H1 (cell line): ENCODE data around the gene TMEM250. TPM values are rescaled to one million over a fixed set of nuclear protein-coding genes. Genes with fewer than 3 reads are reported as not detected.

Source experiments
- CTCF ChIA-PET: fragments of 300-600 bp; sonication (Branson Sonifier 250); formaldehyde crosslinking; loops from one replicate; lab custom pipeline; 2021; ENCODE audit not compliant: partially characterized antibody; lab: Charles Lee
- POLR2A ChIA-PET: fragments of 300-600 bp; sonication (Branson Sonifier 250); formaldehyde crosslinking; loops from one replicate; lab custom pipeline; 2021; ENCODE audit warnings: inconsistent platforms; ENCODE audit not compliant: partially characterized antibody; lab: Charles Lee
- DNase-seq, 2 experiments: peaks; one replicate each; pipeline versions ENCODE4 v3.0.0 to v3.0.0-alpha.2; 2010 to 2022; ENCODE audit warnings: low spot score in 2 of 2, low read depth in 1 of 2, mixed read lengths in 1 of 2
- FAIRE-seq: peaks from 2 replicates; lab custom pipeline; 2011; peaks lifted over from hg19 to GRCh38; lab: Jason Lieb, UNC
- H2AFZ ChIP-seq: 2 replicates; pipeline ENCODE4 v1.8.1; 2012; ENCODE audit warnings: low read length, inconsistent platforms
- H2AK5ac ChIP-seq: 2 replicates; pipeline ENCODE4 v1.6.1; 2013; ENCODE audit warnings: low read depth, low read length
- H2BK120ac ChIP-seq: replicated peaks from 2 replicates; pipeline ENCODE3; 2013; ENCODE audit warnings: low read depth, low read length, inconsistent platforms
- H2BK12ac ChIP-seq: 2 replicates; pipeline ENCODE4 v1.6.1; 2013; ENCODE audit warnings: low read depth, low read length
- H2BK15ac ChIP-seq: 2 replicates; pipeline ENCODE4 v1.6.1; 2013; ENCODE audit warnings: low read length
- H2BK20ac ChIP-seq: 2 replicates; pipeline ENCODE4 v1.6.1; 2013; ENCODE audit warnings: low read length
- H2BK5ac ChIP-seq: 2 replicates; pipeline ENCODE4 v1.6.1; 2013; ENCODE audit warnings: low read depth, low read length
- H3K14ac ChIP-seq: 2 replicates; pipeline ENCODE4 v1.6.1; 2013; ENCODE audit warnings: inconsistent platforms; ENCODE audit not compliant: insufficient read length
- H3K18ac ChIP-seq: 2 replicates; pipeline ENCODE4 v1.6.1; 2013; ENCODE audit warnings: low read length; ENCODE audit errors: extremely low read depth
- H3K23ac ChIP-seq: 2 replicates; pipeline ENCODE4 v1.6.1; 2013; ENCODE audit warnings: inconsistent platforms; ENCODE audit not compliant: insufficient read length
- H3K23me2 ChIP-seq: 2 replicates; pipeline ENCODE4 v1.6.1; 2013; ENCODE audit warnings: low read depth, low read length
- H3K27ac ChIP-seq: 2 replicates; pipeline ENCODE4 v1.6.1; 2011; ENCODE audit warnings: low read depth, low read length, inconsistent platforms
- H3K27me3 ChIP-seq, 4 experiments: replicated peaks in 1 of 4; 1 replicate in 1 of 4; 2 replicates in 3 of 4; pipeline versions ENCODE4 v1.6.1 to v1.8.1; 2011 to 2013; ENCODE audit warnings: low read length in 3 of 4, mild to moderate bottlenecking in 3 of 4, inconsistent platforms in 2 of 4, mixed read lengths in 2 of 4, moderate library complexity in 1 of 4; ENCODE audit not compliant: control insufficient read depth in 3 of 4, insufficient read depth in 3 of 4; ENCODE audit errors: extremely low read depth in 1 of 4
- H3K36me3 ChIP-seq, 4 experiments: 2 replicates each; pipeline versions ENCODE4 v1.6.1 to v1.8.1; 2011 to 2013; ENCODE audit warnings: mild to moderate bottlenecking in 4 of 4, low read length in 3 of 4, moderate library complexity in 2 of 4, control low read depth in 1 of 4, inconsistent platforms in 1 of 4; ENCODE audit not compliant: insufficient read depth in 4 of 4, control insufficient read depth in 2 of 4
- H3K4ac ChIP-seq: replicated peaks from 2 replicates; pipeline ENCODE3; 2013; ENCODE audit warnings: low read length, low read depth, mixed read lengths, inconsistent platforms; ENCODE audit not compliant: insufficient read length
- H3K4me1 ChIP-seq, 4 experiments: replicated peaks in 1 of 4; 1 replicate in 1 of 4; 2 replicates in 3 of 4; pipeline versions ENCODE4 v1.6.1 to v1.8.1; 2011 to 2013; ENCODE audit warnings: low read length in 3 of 4, inconsistent platforms in 2 of 4, mixed read lengths in 1 of 4; ENCODE audit not compliant: insufficient read depth in 4 of 4, control insufficient read depth in 3 of 4
- H3K4me2 ChIP-seq, 2 experiments: 2 replicates each; pipeline versions ENCODE4 v1.6.1 to v1.8.1; 2011 to 2013; ENCODE audit warnings: low read depth in 2 of 2, low read length in 2 of 2, control low read depth in 1 of 2, inconsistent platforms in 1 of 2, mild to moderate bottlenecking in 1 of 2; ENCODE audit not compliant: insufficient read depth in 1 of 2
- H3K4me3 ChIP-seq, 4 experiments: fragments of 200-600, 300-600 bp in 1 of 4; sonication (generic), shearing (Covaris generic), sonication (Bioruptor Twin) in 1 of 4; 2 replicates each; pipeline versions ENCODE4 v1.5.1 to v1.8.1; 2011 to 2016; ENCODE audit warnings: low read length in 4 of 4, low read depth in 3 of 4, control low read depth in 2 of 4, inconsistent platforms in 2 of 4, mild to moderate bottlenecking in 2 of 4, mixed read lengths in 1 of 4, moderate library complexity in 1 of 4; ENCODE audit not compliant: insufficient read depth in 2 of 4; ENCODE audit errors: extremely low read depth in 1 of 4
- H3K56ac ChIP-seq: replicated peaks from 2 replicates; pipeline ENCODE3; 2013; ENCODE audit warnings: low read depth, mild to moderate bottlenecking, mixed read lengths, low read length, inconsistent platforms; ENCODE audit not compliant: insufficient read length
- H3K79me1 ChIP-seq: 2 replicates; pipeline ENCODE4 v1.6.1; 2013; ENCODE audit warnings: low read depth, low read length, control low read depth
- H3K79me2 ChIP-seq, 2 experiments: 2 replicates each; pipeline versions ENCODE4 v1.6.1 to v1.8.1; 2012 to 2013; ENCODE audit warnings: low read length in 2 of 2, mild to moderate bottlenecking in 2 of 2, inconsistent platforms in 1 of 2; ENCODE audit not compliant: insufficient read depth in 2 of 2, control insufficient read depth in 1 of 2
- H3K9ac ChIP-seq, 4 experiments: replicated peaks in 1 of 4; 1 replicate in 1 of 4; 2 replicates in 3 of 4; pipeline versions ENCODE4 v1.6.1 to v1.8.1; 2011 to 2013; ENCODE audit warnings: low read depth in 3 of 4, low read length in 3 of 4, control low read depth in 2 of 4, mild to moderate bottlenecking in 2 of 4, moderate library complexity in 2 of 4, inconsistent platforms in 1 of 4; ENCODE audit errors: extremely low read depth in 1 of 4
- H3K9me3 ChIP-seq, 2 experiments: 2 replicates each; pipeline versions ENCODE4 v1.6.1 to v1.8.1; 2012 to 2013; ENCODE audit warnings: mild to moderate bottlenecking in 2 of 2, moderate library complexity in 2 of 2, control low read depth in 1 of 2, inconsistent platforms in 1 of 2, low read depth in 1 of 2, low read length in 1 of 2, mixed read lengths in 1 of 2; ENCODE audit not compliant: insufficient read depth in 2 of 2
- H4K20me1 ChIP-seq, 2 experiments: replicated peaks in 1 of 2; 2 replicates each; pipeline versions ENCODE3 to v1.8.1; 2011 to 2013; ENCODE audit warnings: inconsistent platforms in 2 of 2, low read length in 2 of 2, mild to moderate bottlenecking in 1 of 2; ENCODE audit not compliant: insufficient read depth in 2 of 2, control insufficient read depth in 1 of 2
- H4K5ac ChIP-seq: 2 replicates; pipeline ENCODE4 v1.6.1; 2013; ENCODE audit warnings: low read length, low read depth, mixed read lengths, inconsistent platforms; ENCODE audit not compliant: insufficient read length
- H4K8ac ChIP-seq: 2 replicates; pipeline ENCODE4 v1.8.0; 2013; ENCODE audit warnings: mild to moderate bottlenecking, moderate library complexity, low read length, inconsistent platforms; ENCODE audit not compliant: insufficient read depth; ENCODE audit errors: extremely low read depth
- H4K91ac ChIP-seq: replicated peaks from 2 replicates; pipeline ENCODE3; 2013; ENCODE audit warnings: low read length, mixed read lengths, inconsistent platforms; ENCODE audit not compliant: insufficient read length
- BCL11A ChIP-seq, 2 experiments: IDR thresholded peaks; one replicate each; pipeline ENCODE4 v1.6.1; 2011; ENCODE audit warnings: low read depth in 2 of 2, low read length in 2 of 2, mild to moderate bottlenecking in 2 of 2
- CBX5 ChIP-seq: fragments of 300-800, 300-1000 bp; sonication (generic); IDR thresholded peaks from 2 replicates; pipeline ENCODE4 v1.7.1; 2016; ENCODE audit warnings: antibody characterized with exemption, low read length, low read depth
- CEBPB ChIP-seq: IDR thresholded peaks from 2 replicates; pipeline ENCODE4 v1.6.1; 2012; ENCODE audit warnings: low read depth, low read length
- CREB1 ChIP-seq: IDR thresholded peaks from 2 replicates; pipeline ENCODE4 v1.6.1; 2012; ENCODE audit warnings: inconsistent platforms
- EZH2 ChIP-seq: fragments of 200-600 bp; sonication (generic); IDR thresholded peaks from 2 replicates; pipeline ENCODE4 v1.7.1; 2012; ENCODE audit warnings: low read depth, mild to moderate bottlenecking, moderate library complexity, low read length, inconsistent platforms; ENCODE audit not compliant: severe bottlenecking
- KDM5A ChIP-seq: fragments of 200-600 bp; IDR thresholded peaks from 2 replicates; pipeline ENCODE4 v1.7.1; 2012; ENCODE audit warnings: mild to moderate bottlenecking, low read length, inconsistent platforms, mixed read lengths
- NANOG ChIP-seq: IDR thresholded peaks from 2 replicates; pipeline ENCODE4 v1.6.1; 2011; ENCODE audit warnings: low read length, low read depth, mild to moderate bottlenecking, inconsistent platforms; ENCODE audit not compliant: insufficient read depth, poor library complexity, severe bottlenecking
- NRF1 ChIP-seq: IDR thresholded peaks from 2 replicates; pipeline ENCODE4 v1.6.1; 2011; ENCODE audit warnings: mild to moderate bottlenecking, low read depth, low read length, improper control_type of control experiment
- PHF8 ChIP-seq: fragments of 200-600 bp; sonication (generic); conservative IDR thresholded peaks from 2 replicates; pipeline ENCODE4 v1.7.1; 2012; ENCODE audit warnings: low read depth, mild to moderate bottlenecking, inconsistent platforms, low read length, moderate library complexity
- RFX5 ChIP-seq: IDR thresholded peaks from 2 replicates; pipeline ENCODE4 v1.6.1; 2011; ENCODE audit warnings: low read depth, low read length, improper control_type of control experiment, borderline replicate concordance
- SIRT6 ChIP-seq: IDR thresholded peaks from one replicate; pipeline ENCODE4 v1.7.1; 2012; ENCODE audit warnings: low read length, inconsistent platforms
- WGBS, 2 experiments: shearing (Covaris generic) in 1 of 2; methylation state at CpG; one replicate each; pipeline versions ENCODE4 v1.1.6 to v1.1.7; 2013 to 2015; ENCODE audit warnings: low lambda C conversion rate in 2 of 2, mixed read lengths in 2 of 2, inconsistent platforms in 1 of 2, low coverage in 1 of 2, missing lambda C conversion rate in 1 of 2; ENCODE audit not compliant: insufficient replicate concordance in 2 of 2, insufficient coverage in 1 of 2, insufficient read length in 1 of 2; ENCODE audit errors: extremely low coverage in 1 of 2, missing lambda C conversion rate in 1 of 2; 5-methylcytosine and 5-hydroxymethylcytosine counted together
- polyA plus RNA-seq, 7 experiments: library from polyadenylated mRNA; depleted of rRNA in 3 of 7; stranded (reverse) in 5 of 7; unstranded in 2 of 7; fragments of >200 nt in 5 of 7; fragments of 200-250 nt in 2 of 7; gene quantifications; 1 replicate in 5 of 7; 2 replicates in 1 of 7; 4 replicates in 1 of 7; pipeline versions ENCODE4 v1.2.1 to v1.2.3, GENCODE V29; 2011 to 2013; ENCODE audit warnings: missing spikeins in 2 of 7, mixed read lengths in 2 of 7
- total RNA-seq: library from RNA; stranded (reverse); fragmentation: NEBNext Ultra II Directional; extraction: Animal tissue kit (Norgen Biotek cat#: 25700); gene quantifications from 2 replicates; pipeline ENCODE4 v1.2.1, GENCODE V29; 2021
- TF ChIP-seq, protein P1 (sequence below): IDR thresholded peaks from 2 replicates; pipeline ENCODE4 v1.6.1; 2012; ENCODE audit warnings: low read length, inconsistent platforms

The TMEM250 gene
- total and polyA plus RNA-seq, 2 of the 8 experiments (the other 6 are each of a cell fraction or from before 2014, with no cell fraction given): 22.3 to 34.9 TPM

DNA sequence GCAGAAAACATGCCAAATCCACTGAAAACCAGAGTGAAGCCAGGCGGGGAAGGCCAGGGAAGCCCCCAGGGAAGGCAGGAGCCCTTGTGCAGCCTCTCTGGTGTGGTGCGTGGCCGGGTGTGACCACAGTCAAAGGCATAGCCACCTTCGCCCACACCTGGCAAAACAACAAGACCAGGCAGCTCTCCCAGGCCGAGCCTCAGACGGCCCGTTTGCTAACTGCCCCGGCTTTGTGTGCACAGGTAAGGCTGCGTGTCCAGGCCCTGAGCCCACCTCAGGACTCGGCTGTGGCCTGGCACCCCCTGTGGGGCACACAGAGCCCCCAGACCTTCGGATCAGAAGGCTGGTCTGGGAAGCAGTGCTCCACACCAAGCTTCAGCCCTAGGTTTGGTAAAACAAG, 6.1 kb downstream of the TMEM250 start:
- H2AK5ac ChIP-seq: peak overlapping the region; percentile 75; the same call in 1 of the 2 replicates
- H3K4me3 ChIP-seq: no peak overlapping the region
- H3K23ac ChIP-seq: no peak overlapping the region
- H2BK120ac ChIP-seq: no peak overlapping the region
- FAIRE-seq: no peak
- peaks cover 0 to 12% (median 4%) of the 10 kb centered on the region in 4 experiments; a peak in 4 of 8 replicates for H3K36me3 ChIP-seq
- H3K23me2 ChIP-seq: peaks cover 2% of the 10 kb centered on the region; the same call in 1 of the 2 replicates
- H4K8ac ChIP-seq: peak overlapping the region; percentile 23; the same call in 1 of the 2 replicates
- H4K5ac ChIP-seq: no peak overlapping the region
- peak overlapping the region; percentile 44 for H3K4ac ChIP-seq
- no peak overlapping the region; the same call in 1 of the 2 replicates for H3K18ac ChIP-seq
- H2BK12ac ChIP-seq: peak overlapping the region; percentile 95; the same call in 1 of the 2 replicates
- H2BK15ac ChIP-seq: peak overlapping the region; percentile 88; the same call in 1 of the 2 replicates
- H3K79me2 ChIP-seq: peaks cover 0 to 7% of the 10 kb centered on the region in 2 experiments; a peak in 1 of 4 replicates
- ChIA-PET POLR2A (interaction anchor here (0.6 to 2.5 kb wide), 6 partner anchors 9 to 89 kb away, joined by 3 to 8 read pairs (median 4); no protein-coding TSS in a partner anchor), CTCF (interaction anchor here (0.6 to 4.2 kb wide), 14 partner anchors 10 to 495 kb away, joined by 3 to 19 read pairs (median 3); partner anchors contain the start of gene NACC2)
- peaks cover 0 to 35% (median 23%) of the 10 kb centered on the region in 4 experiments; a peak in 6 of 7 replicates for H3K4me1 ChIP-seq
- H3K9me3 ChIP-seq: no peaks in the 10 kb centered on the region
- H4K20me1 ChIP-seq: no peaks in the 10 kb centered on the region
- no peak overlapping the region for H3K27ac ChIP-seq
- H2AFZ ChIP-seq: no peak overlapping the region
- H3K9ac ChIP-seq: no peak overlapping the region
- H3K27me3 ChIP-seq: no peaks in the 10 kb centered on the region
- no peak overlapping the region for H3K14ac ChIP-seq
- H2BK20ac ChIP-seq: no peak overlapping the region
- peak overlapping the region; percentile 60; the same call in 1 of the 2 replicates for H2BK5ac ChIP-seq
- peak overlapping the region; percentile 87 for H4K91ac ChIP-seq
- H3K56ac ChIP-seq: no peak overlapping the region
- no peak overlapping the region for H3K4me2 ChIP-seq
- 93% methylated on average over 11 of the region's 11 CpGs; no CpG with 5 or more reads in 1 of the 2 experiments for WGBS, 2 experiments
- 0 out of 2 replicates have a peak, but pooled peaks cover 3% of the 10 kb centered on the region for H3K79me1 ChIP-seq
- no peak for DNase-seq
- TF ChIP-seq KDM5A: no peak
- no peak for TF ChIP-seq EZH2
- no peak for TF ChIP-seq RFX5
- no peak for TF ChIP-seq NRF1
- TF ChIP-seq CREB1: no peak
- no peak for TF ChIP-seq BCL11A (IDR thresholded peaks at IDR 0.05; ENCODE audit: low read depth in 2 of 2, low read length in 2 of 2)
- no peak for TF ChIP-seq CEBPB
- no peak for TF ChIP-seq SIRT6
- TF ChIP-seq CBX5: no peak
- no peak for TF ChIP-seq NANOG
- TF ChIP-seq PHF8: no peak
- TF ChIP-seq, protein P1, sequence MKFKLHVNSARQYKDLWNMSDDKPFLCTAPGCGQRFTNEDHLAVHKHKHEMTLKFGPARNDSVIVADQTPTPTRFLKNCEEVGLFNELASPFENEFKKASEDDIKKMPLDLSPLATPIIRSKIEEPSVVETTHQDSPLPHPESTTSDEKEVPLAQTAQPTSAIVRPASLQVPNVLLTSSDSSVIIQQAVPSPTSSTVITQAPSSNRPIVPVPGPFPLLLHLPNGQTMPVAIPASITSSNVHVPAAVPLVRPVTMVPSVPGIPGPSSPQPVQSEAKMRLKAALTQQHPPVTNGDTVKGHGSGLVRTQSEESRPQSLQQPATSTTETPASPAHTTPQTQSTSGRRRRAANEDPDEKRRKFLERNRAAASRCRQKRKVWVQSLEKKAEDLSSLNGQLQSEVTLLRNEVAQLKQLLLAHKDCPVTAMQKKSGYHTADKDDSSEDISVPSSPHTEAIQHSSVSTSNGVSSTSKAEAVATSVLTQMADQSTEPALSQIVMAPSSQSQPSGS: no peak
